Germinal center (tissue), 1 donor: Measurements from ENCODE around the gene RAVER2.
"Not testable (repeated sequence)": the region's sequence is repeated elsewhere in the genome, so short reads cannot be mapped to it uniquely, and the experiment has no call there.

Experiments
- DNase-seq: peaks from one replicate; pipeline ENCODE4 v3.0.0; 2012; ENCODE audit warnings: mixed read lengths, low spot score

Gene RAVER2

DNA sequence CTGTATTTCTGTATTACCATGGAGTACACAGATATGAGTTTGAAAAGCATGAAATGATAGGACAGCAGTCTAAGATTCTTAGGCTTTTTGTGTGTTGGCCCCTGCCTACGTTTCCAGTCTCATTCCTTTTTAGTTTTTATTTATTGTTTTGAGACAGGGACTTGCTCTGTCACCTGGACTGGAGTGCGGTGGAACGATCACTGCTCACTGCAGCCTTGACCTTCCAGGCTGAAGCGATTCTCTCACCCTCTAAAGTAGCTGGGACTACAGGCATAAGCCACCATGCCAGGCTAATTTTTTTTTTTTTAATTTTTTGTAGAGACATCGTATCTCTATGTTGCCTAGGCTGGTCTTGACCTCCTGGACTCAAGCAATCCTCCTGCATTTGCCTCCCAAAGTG lies 3.8 kb downstream of the RAVER2 start:
- no peak for DNase-seq

DNA sequence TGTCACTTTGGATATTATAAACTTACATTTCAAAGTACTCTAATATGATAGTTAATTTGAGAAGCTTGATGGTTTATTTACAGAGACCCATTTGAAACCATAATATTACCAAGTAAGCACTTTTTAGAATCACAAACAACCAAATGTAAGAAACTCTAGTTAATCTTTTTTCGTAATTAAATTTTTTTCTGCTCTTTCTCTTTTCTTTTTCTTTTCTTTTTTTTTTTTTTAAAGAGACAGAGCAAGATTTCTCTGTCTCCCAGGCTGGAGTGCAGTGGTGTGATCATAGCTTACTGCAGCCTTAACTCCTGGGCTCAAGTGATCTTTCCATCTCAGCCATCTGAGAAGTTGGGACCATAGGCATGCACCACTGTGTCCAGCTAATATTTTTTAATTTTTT lies 5.2 kb downstream of the RAVER2 start:
- DNase-seq: no peak

DNA sequence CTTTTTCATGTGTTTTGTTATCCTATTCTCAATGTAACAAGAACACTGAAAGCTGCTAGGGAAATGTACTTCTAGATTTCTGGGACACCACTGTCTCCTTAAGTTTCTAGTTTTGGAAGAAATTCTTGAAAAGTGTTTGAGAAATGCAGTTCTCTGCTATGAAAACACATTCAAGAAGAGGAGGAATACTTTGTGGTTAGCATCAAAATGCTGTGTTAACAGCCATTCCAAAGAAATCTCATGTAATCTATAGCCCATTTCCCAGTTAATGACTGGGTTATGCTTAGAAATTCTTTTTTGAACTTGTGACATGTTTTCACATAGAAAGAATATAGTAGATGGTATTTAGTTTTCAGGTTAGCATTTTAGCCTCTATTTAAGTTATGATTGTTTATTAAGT lies 6.0 kb downstream of the RAVER2 start:
- no peak for DNase-seq

DNA sequence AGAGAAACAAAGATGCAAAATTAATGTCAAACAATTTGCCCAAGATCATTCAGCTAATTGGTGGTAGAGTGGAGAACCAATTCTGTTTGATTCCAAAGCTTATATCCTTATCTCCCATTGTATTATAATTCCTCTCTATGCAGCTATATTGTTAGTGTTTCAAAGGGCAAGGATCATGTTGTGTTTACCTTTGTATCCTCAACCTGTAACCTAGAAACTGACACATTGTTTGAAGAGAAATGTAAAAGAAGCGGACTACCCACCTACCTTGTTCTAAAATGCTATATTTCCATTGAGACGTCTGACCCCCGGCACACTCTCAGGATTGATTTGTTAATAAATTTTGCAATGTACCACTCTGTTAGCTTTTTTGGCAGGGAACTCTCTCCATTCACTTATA lies 9.3 kb downstream of the RAVER2 start:
- no peak for DNase-seq

GRCh38 chr1:64755361-64755760 lies 10.5 kb downstream of the RAVER2 start:
- DNase-seq: no peak

DNA sequence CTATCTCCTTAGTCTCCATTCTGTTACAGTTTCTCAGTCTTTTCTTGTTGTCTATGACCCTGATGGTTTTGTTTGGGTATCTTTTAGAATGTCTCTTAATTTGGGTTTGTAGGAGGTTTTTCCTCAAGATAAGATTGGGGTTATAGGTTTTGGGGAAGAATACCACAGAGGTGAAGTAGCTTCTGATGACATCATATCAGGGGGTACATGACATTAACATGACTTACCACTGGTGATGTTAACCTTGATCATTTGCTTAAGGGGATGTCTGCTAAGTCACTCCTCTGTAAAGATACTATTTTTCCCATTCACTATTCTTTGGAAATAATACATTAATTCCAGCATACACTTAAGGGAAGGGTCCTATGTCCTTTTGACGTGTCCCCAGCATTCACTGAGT lies 11.9 kb downstream of the RAVER2 start:
- no peak for DNase-seq

- DNase-seq: no peak
These were observed 12.3 kb downstream of the RAVER2 start for GRCh38 chr1:64757213-64757612.

GRCh38 chr1:64758233-64758632 lies 13.4 kb downstream of the RAVER2 start:
- DNase-seq: no peak

- no peak for DNase-seq
These were observed 15.1 kb downstream of the RAVER2 start for GRCh38 chr1:64759968-64760367.

DNA sequence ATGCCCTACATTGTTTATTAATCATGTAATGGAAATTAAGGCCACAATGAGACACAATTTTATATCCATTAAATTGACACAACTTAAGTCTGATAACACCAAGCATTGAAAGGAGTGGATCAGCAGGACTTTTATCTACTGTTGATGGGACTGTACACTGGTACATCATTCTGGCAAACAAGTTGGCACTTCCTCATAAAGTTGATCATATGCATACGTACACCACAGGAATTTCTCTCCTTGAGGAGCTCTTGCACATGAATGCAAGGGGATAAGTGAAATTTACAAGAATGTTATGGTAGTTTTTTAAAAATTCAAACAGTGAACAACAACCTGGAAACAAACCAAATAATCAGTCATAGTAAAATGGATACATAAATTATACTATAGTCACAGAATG lies 20.1 kb downstream of the RAVER2 start:
- DNase-seq: no peak

GRCh38 chr1:64765826-64766225 lies 21.0 kb downstream of the RAVER2 start:
- DNase-seq: no peak

GRCh38 chr1:64766429-64766828 lies 21.6 kb downstream of the RAVER2 start:
- no peak for DNase-seq

- DNase-seq: no peak
These were observed 24.6 kb downstream of the RAVER2 start for GRCh38 chr1:64769482-64769881.

GRCh38 chr1:64769971-64770370 lies 25.1 kb downstream of the RAVER2 start:
- no peak for DNase-seq

DNA sequence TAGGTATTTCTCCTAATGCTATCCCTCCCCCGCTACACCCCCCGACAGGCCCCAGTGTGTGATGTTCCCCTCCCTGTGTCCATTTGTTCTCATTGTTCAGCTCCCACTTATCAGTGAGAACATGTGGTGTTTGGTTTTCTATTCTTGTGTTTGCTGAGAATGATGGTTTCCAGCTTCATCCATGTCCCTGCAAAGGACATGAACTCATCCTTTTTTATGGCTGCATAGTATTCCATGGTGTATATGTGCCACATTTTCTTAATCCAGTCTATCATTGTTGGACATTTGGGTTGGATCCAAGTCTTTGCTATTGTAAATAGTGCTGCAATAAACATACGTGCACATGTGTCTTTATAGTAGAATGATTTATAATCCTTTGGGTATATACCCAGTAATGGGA lies 28.4 kb downstream of the RAVER2 start:
- DNase-seq: not testable (repeated sequence)

GRCh38 chr1:64775113-64775512 lies 30.2 kb downstream of the RAVER2 start:
- DNase-seq: no peak

DNA sequence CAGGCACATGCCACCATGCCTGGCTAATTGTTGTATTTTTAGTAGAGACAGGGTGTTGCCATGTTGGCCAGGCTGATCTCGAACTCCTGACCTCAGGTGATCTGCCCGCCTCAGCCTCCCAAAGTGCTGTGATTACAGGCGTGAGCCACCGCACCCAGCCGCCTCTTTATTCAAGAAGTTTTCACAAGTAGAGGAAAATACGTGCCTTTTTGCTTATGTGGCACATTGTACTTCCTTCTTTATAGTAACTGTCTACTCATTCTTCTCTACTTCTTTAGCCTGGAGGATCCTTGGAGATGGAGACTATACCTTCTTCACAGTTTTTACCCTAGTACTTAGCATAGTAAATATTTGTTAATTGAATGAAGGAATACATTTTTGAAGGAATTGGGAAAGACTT lies 37.2 kb downstream of the RAVER2 start:
- not testable (repeated sequence) for DNase-seq

DNA sequence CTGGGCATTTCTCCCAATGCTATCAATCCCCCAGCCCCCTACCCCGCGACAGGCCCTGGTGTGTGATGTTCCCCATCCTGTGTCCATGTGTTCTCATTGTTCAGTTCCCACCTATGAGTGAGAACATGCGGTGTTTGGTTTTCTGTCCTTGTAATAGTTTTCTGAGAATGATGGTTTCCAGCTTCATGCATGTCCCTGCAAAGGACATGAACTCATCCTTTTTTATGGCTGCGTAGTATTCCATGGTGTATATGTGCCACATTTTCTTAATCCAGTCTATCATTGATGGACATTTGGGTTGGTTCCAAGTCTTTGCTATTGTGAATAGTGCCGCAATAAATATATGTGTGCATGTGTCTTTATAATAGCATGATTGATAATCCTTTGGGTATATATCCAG lies 38.0 kb downstream of the RAVER2 start:
- DNase-seq: not testable (repeated sequence)

DNA sequence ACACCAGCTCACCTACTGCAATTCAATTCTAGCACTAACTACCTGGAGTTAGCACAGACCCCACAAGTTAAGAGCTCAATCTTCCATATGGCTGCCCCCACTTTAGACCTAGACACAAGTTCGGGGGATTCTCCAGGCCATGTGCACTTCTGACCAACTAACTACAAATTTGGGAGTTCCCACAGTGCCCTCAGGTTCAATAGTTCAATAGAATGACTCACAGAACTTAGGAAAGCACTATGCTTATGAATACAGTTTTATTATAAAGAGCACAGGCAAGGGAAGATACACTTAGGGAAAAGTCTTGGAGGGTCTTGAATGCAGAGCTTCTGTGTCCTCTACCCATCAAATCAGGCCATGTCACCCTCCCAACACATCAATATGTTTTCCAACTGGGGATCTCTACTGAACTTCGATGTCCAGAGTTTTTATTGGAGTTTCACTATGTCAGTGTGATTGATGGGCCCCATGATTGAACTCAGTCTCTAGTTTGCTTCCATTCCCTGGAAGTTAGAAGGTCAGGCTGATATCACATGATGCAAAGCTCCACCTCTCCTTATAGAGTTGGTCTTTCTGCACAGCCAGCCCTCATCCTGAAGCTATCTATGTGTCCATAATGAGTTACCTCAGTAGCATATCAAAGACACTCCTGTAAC lies 46.1 kb downstream of the RAVER2 start:
- no peak for DNase-seq

DNA sequence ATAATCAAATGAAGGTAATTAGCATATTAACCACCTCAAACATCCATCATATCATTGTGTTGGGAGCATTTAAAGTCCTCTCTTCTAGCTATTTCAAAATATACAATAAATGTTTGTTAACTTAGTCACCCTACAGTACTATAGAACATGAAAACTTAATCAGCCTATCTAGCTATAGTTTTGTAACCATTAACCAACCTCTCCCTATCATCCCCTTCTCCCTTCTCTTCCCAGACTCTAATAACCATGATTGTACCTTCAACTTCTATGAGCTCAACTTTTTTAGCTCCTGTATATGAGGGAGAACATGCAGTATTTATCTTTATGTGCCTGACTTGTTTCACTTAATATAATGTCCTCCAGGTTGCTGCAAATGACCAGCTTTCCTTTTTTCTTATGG lies 54.0 kb downstream of the RAVER2 start:
- DNase-seq: no peak

- no peak for DNase-seq
These were observed 57.1 kb downstream of the RAVER2 start for GRCh38 chr1:64801851-64802523.

- no peak for DNase-seq
These were observed 64.4 kb downstream of the RAVER2 start for GRCh38 chr1:64809309-64809708.

- DNase-seq: no peak
These were observed 65.1 kb downstream of the RAVER2 start for GRCh38 chr1:64810001-64810400.

GRCh38 chr1:64811131-64811530 lies 66.3 kb downstream of the RAVER2 start:
- DNase-seq: no peak
